Stomach (tissue), 9 donors: ENCODE results near the gene C19orf85. TPM values are rescaled to one million over a fixed set of nuclear protein-coding genes. Genes with fewer than 3 reads are reported as not detected.

Source experiments
- DNase-seq, 2 donors: peaks; one replicate each; pipeline versions ENCODE4 v3.0.0 to v3.0.0-alpha.2; 2013 to 2019
- H3K27ac ChIP-seq, 5 donors: fragments of 200-600 bp in 4 of 5; sonication (generic) in 4 of 5; one replicate each; pipeline ENCODE4 v1.5.1; 2013 to 2019; ENCODE audit warnings: mild to moderate bottlenecking in 1 of 5, moderate library complexity in 1 of 5
- H3K27me3 ChIP-seq, 3 donors: fragments of 200-600 bp; sonication (generic); one replicate each; pipeline ENCODE4 v1.5.1; 2017 to 2019; ENCODE audit warnings: mixed run types in 1 of 3
- H3K36me3 ChIP-seq, 4 donors: fragments of 200-600 bp; sonication (generic); 1 replicate in 3 of 4; 2 replicates in 1 of 4; pipeline ENCODE4 v1.5.1; 2016 to 2019
- H3K4me1 ChIP-seq, 4 donors: fragments of 200-600 bp; sonication (generic); one replicate each; pipeline ENCODE4 v1.5.1; 2016 to 2019
- H3K4me3 ChIP-seq, 4 donors: fragments of 200-600 bp; sonication (generic) in 3 of 4; one replicate each; pipeline ENCODE4 v1.5.1; 2016 to 2019; ENCODE audit warnings: mild to moderate bottlenecking in 1 of 4
- H3K9me3 ChIP-seq, 4 donors: fragments of 200-600 bp; sonication (generic); one replicate each; pipeline ENCODE4 v1.5.1; 2016 to 2019
- CTCF ChIP-seq, 7 experiments: fragments of 450-650 bp in 4 of 7; fragments of 200-600 bp in 3 of 7; sonication (generic) in 3 of 7; IDR thresholded peaks; one replicate each; pipeline ENCODE4 v1.5.1; 2016 to 2019; ENCODE audit warnings: antibody characterized with exemption in 7 of 7, control low read depth in 2 of 7, mild to moderate bottlenecking in 1 of 7
- EP300 ChIP-seq: sonication (generic); formaldehyde crosslinking; IDR thresholded peaks from one replicate; pipeline ENCODE4 v1.6.1; 2017; ENCODE audit warnings: antibody characterized with exemption
- POLR2A ChIP-seq, 4 donors: fragments of 450-650 bp; IDR thresholded peaks; one replicate each; pipeline ENCODE4 v1.6.1; 2016; ENCODE audit warnings: antibody characterized with exemption in 4 of 4, control low read depth in 2 of 4, mild to moderate bottlenecking in 1 of 4, moderate library complexity in 1 of 4
- POLR2AphosphoS5 ChIP-seq, 3 donors: sonication (generic); formaldehyde crosslinking; IDR thresholded peaks; one replicate each; pipeline ENCODE4 v1.6.1; 2016; ENCODE audit warnings: antibody characterized with exemption in 3 of 3
- WGBS, 5 donors: extraction: QIAGEN DNeasy Blood & Tissue Kit in 3 of 5; methylation state at CpG; one replicate each; pipeline versions ENCODE4 v1.1.5 to v1.1.7; 2013 to 2018; 5-methylcytosine and 5-hydroxymethylcytosine counted together
- intact Hi-C: fragments of 100-400 bp; cut with DNase I; formaldehyde crosslinking; loops from one replicate; pipeline ENCODE4 v1.15.1; 2023; ENCODE audit warnings: low total_unique reads
- polyA plus RNA-seq, 3 donors: library from polyadenylated mRNA; stranded (reverse); fragments of 200-250 nt; gene quantifications; one replicate each; pipeline ENCODE4 v1.2.3, GENCODE V29; 2013
- total RNA-seq, 5 donors: library from RNA; depleted of rRNA; stranded (reverse); fragments of >200 nt; gene quantifications; one replicate each; pipeline versions ENCODE4 v1.1.0 to v1.2.3, GENCODE V29; 2014 to 2016
- donor health status: healthy with polysubstance abuse.
- donor health status: Bipolar disorder and iron deficiency.
- donor health status: healthy.

The C19orf85 gene
- total and polyA plus RNA-seq, 8 donors, result 0.23 TPM; not detected in 7

GRCh38 chr19:55462722-55463121, 1.8 kb downstream of the C19orf85 start:
- Histone ChIP-seq H3K4me3 (peak overlapping the region in 1 of 4 donors; percentile 76), H3K4me1 (peaks cover 17 to 34% (median 33%) of the 10 kb centered on the region in 4 donors), H3K27ac (no peak overlapping the region), H3K36me3 (no peaks in the 10 kb centered on the region), H3K27me3 (no peaks in the 10 kb centered on the region), H3K9me3 (no peaks in the 10 kb centered on the region)
- 80 to 83% (median 82%) methylated on average over 11 of the region's 11 CpGs for WGBS, 5 donors
- DNase-seq, result no peak
- intact Hi-C loops, result no loop called here
- TF ChIP-seq CTCF (IDR thresholded peaks at IDR 0.05), result no peak
- TF ChIP-seq POLR2AphosphoS5 (IDR thresholded peaks at IDR 0.05), result no peak
- no peak for TF ChIP-seq EP300
- no peak for TF ChIP-seq POLR2A (IDR thresholded peaks at IDR 0.05)

- Histone ChIP-seq H3K4me1 (peaks cover 17 to 31% (median 28%) of the 10 kb centered on the region in 4 donors), H3K4me3 (peak overlapping the region; percentile 76 to 85 (median 82)), H3K27me3 (no peaks in the 10 kb centered on the region), H3K36me3 (peaks cover 0 to under 1% (median 0%) of the 10 kb centered on the region in 4 donors), H3K9me3 (no peaks in the 10 kb centered on the region), H3K27ac (peak overlapping the region; percentile 67 to 96 (median 94))
- WGBS, 5 donors, result 11 to 21% (median 12%) methylated on average over 16 to 27 of the region's 27 CpGs
- TF ChIP-seq POLR2A (IDR thresholded peaks at IDR 0.05) (no peak), CTCF (IDR thresholded peaks at IDR 0.05) (no peak), POLR2AphosphoS5 (IDR thresholded peaks at IDR 0.05) (peak in 1 of 3 donors; percentile 52), EP300 (no peak)
- intact Hi-C loops, result no loop called here
- peak in 1 of 2 donors; percentile 82 for DNase-seq
Measured at GRCh38 chr19:55461974-55462626, 2.5 kb downstream of the C19orf85 start.

- peaks cover 17 to 31% (median 28%) of the 10 kb centered on the region in 4 donors for H3K4me1 ChIP-seq
- no peaks in the 10 kb centered on the region for H3K27me3 ChIP-seq
- no peaks in the 10 kb centered on the region for H3K9me3 ChIP-seq
- TF ChIP-seq EP300 (no peak), POLR2A (IDR thresholded peaks at IDR 0.05) (no peak), CTCF (IDR thresholded peaks at IDR 0.05) (no peak), POLR2AphosphoS5 (IDR thresholded peaks at IDR 0.05) (peak; percentile 4 to 71 (median 71))
- H3K36me3 ChIP-seq, result peaks cover 0 to 7% (median 4%) of the 10 kb centered on the region in 4 donors
- peak within 1 kb of the TSS; percentile 91 to 96 (median 94) for H3K27ac ChIP-seq
- DNase-seq, result peak; percentile 100
- H3K4me3 ChIP-seq, result peak within 1 kb of the TSS; percentile 76 to 85 (median 82)
- WGBS, 5 donors, result 0 to 7% (median 1%) methylated on average over 35 to 54 of the region's 54 CpGs
- intact Hi-C loops, result no loop called here
Measured at GRCh38 chr19:55461259-55461973, 3.1 kb downstream of the C19orf85 start, which contains the start of gene ISOC2. ISOC2 (minus strand) TSS chr19:55461642; CDS start chr19:55456486, 5,156 bp downstream.

GRCh38 chr19:55460670-55461258, 3.8 kb downstream of the C19orf85 start:
- peak overlapping the region; percentile 76 to 85 (median 82) for H3K4me3 ChIP-seq
- H3K27ac ChIP-seq, result peak overlapping the region; percentile 91 to 96 (median 94)
- intact Hi-C loops, result no loop called here
- H3K27me3 ChIP-seq, result no peaks in the 10 kb centered on the region
- peaks cover 17 to 31% (median 28%) of the 10 kb centered on the region in 4 donors for H3K4me1 ChIP-seq
- DNase-seq, result peak; percentile 78 to 95
- peaks cover 0 to 14% (median 10%) of the 10 kb centered on the region in 4 donors for H3K36me3 ChIP-seq
- WGBS, 5 donors, result 5 to 14% (median 9%) methylated on average over 20 to 24 of the region's 24 CpGs
- H3K9me3 ChIP-seq, result no peaks in the 10 kb centered on the region
- no peak for TF ChIP-seq POLR2AphosphoS5 (IDR thresholded peaks at IDR 0.05)
- TF ChIP-seq CTCF (IDR thresholded peaks at IDR 0.05), result no peak
- TF ChIP-seq POLR2A (IDR thresholded peaks at IDR 0.05), result no peak
- TF ChIP-seq EP300, result no peak
